IMR-90 (cell line): ENCODE results near the gene STIM1. TPM values are rescaled to one million over a fixed set of nuclear protein-coding genes. Genes with fewer than 3 reads are reported as not detected.

Experiments used
- ATAC-seq: fragments of 200-7000 bp; cut with Tn5 transposase; 2 replicates; pipeline ENCODE4 v1.9.1; 2020; ENCODE audit warnings: low read depth, mild to moderate bottlenecking, moderate library complexity
- BruUV-seq: library from RNA; stranded (reverse); fragments of 400-500 nt; replicated peaks from 2 replicates; lab custom pipeline; 2021; lab: Mats Ljungman, UMichigan
- CTCF ChIA-PET: fragments of 300-600 bp; formaldehyde crosslinking; extraction: SDS; loops from one replicate; lab custom pipeline; 2021; ENCODE audit warnings: antibody characterized with exemption; lab: Yijun Ruan, JAX
- POLR2A ChIA-PET: fragments of 300-600 bp; sonication (Branson Sonifier 250); formaldehyde crosslinking; loops from one replicate; lab custom pipeline; 2022; ENCODE audit warnings: antibody characterized with exemption; ENCODE audit not compliant: unreplicated experiment; lab: Charles Lee
- DNase-seq: peaks from one replicate; pipeline ENCODE4 v3.0.0; 2013
- H2AFZ ChIP-seq: replicated peaks from 2 replicates; pipeline ENCODE3; 2013; ENCODE audit warnings: low read length, mild to moderate bottlenecking; ENCODE audit not compliant: poor library complexity
- H2AK5ac ChIP-seq: 2 replicates; pipeline ENCODE4 v1.6.1; 2013; ENCODE audit warnings: low read depth, low read length, inconsistent platforms
- H2AK9ac ChIP-seq: replicated peaks from 2 replicates; pipeline ENCODE3; 2013; ENCODE audit warnings: mild to moderate bottlenecking, low read depth, low read length, moderate library complexity; ENCODE audit not compliant: poor library complexity
- H2BK120ac ChIP-seq: 2 replicates; pipeline ENCODE4 v1.6.1; 2013; ENCODE audit warnings: low read depth, low read length, inconsistent platforms
- H2BK15ac ChIP-seq: 3 replicates; pipeline ENCODE4 v1.6.1; 2013; ENCODE audit warnings: low read depth, low read length, inconsistent platforms
- H2BK20ac ChIP-seq: 2 replicates; pipeline ENCODE4 v1.6.1; 2013; ENCODE audit warnings: low read depth, mild to moderate bottlenecking, inconsistent platforms, low read length, moderate library complexity
- H2BK5ac ChIP-seq: 2 replicates; pipeline ENCODE4 v1.6.1; 2013; ENCODE audit warnings: mild to moderate bottlenecking, low read depth, low read length, inconsistent platforms; ENCODE audit not compliant: poor library complexity, severe bottlenecking
- H3K14ac ChIP-seq: replicated peaks from 2 replicates; pipeline ENCODE4 v1.6.1; 2013; ENCODE audit warnings: low read depth, low read length, inconsistent platforms
- H3K18ac ChIP-seq: 2 replicates; pipeline ENCODE4 v1.6.1; 2013; ENCODE audit warnings: low read depth, low read length, control low read depth
- H3K23ac ChIP-seq: 2 replicates; pipeline ENCODE4 v1.6.1; 2013; ENCODE audit warnings: low read depth, low read length, inconsistent platforms
- H3K27ac ChIP-seq: 2 replicates; pipeline ENCODE4 v1.5.1; 2013; ENCODE audit warnings: mild to moderate bottlenecking, control low read depth, low read length; ENCODE audit not compliant: insufficient read depth
- H3K27me3 ChIP-seq: 2 replicates; pipeline ENCODE4 v1.6.1; 2013; ENCODE audit warnings: low read length; ENCODE audit not compliant: control insufficient read depth, insufficient read depth
- H3K36me3 ChIP-seq: 2 replicates; pipeline ENCODE4 v1.6.1; 2013; ENCODE audit warnings: low read length, mixed read lengths; ENCODE audit not compliant: control insufficient read depth, insufficient read depth
- H3K4ac ChIP-seq: 2 replicates; pipeline ENCODE4 v1.6.1; 2013; ENCODE audit warnings: low read depth, low read length, inconsistent platforms
- H3K4me1 ChIP-seq: 2 replicates; pipeline ENCODE4 v1.6.1; 2013; ENCODE audit warnings: low read length, mixed read lengths; ENCODE audit not compliant: control insufficient read depth, insufficient read depth
- H3K4me2 ChIP-seq: 2 replicates; pipeline ENCODE4 v1.6.1; 2013; ENCODE audit warnings: low read depth, mild to moderate bottlenecking, control low read depth, low read length, moderate library complexity
- H3K4me3 ChIP-seq: 2 replicates; pipeline ENCODE4 v1.5.1; 2013; ENCODE audit warnings: low read depth, mild to moderate bottlenecking, control low read depth, low read length, moderate library complexity; ENCODE audit not compliant: insufficient read depth
- H3K56ac ChIP-seq: 2 replicates; pipeline ENCODE4 v1.6.1; 2013; ENCODE audit warnings: low read length, inconsistent platforms; ENCODE audit not compliant: insufficient read depth; ENCODE audit errors: extremely low read depth
- H3K79me1 ChIP-seq, 2 experiments: 2 replicates each; pipeline ENCODE4 v1.6.1; 2013; ENCODE audit warnings: low read length in 2 of 2, inconsistent platforms in 1 of 2, low read depth in 1 of 2
- H3K9ac ChIP-seq: 2 replicates; pipeline ENCODE4 v1.6.1; 2013; ENCODE audit warnings: low read depth, low read length, control low read depth
- H3K9me1 ChIP-seq: 2 replicates; pipeline ENCODE4 v1.6.1; 2013; ENCODE audit warnings: low read length, inconsistent platforms; ENCODE audit not compliant: insufficient read depth
- H3K9me3 ChIP-seq: 2 replicates; pipeline ENCODE4 v1.6.1; 2013; ENCODE audit warnings: low read length; ENCODE audit not compliant: control insufficient read depth, insufficient read depth
- H4K20me1 ChIP-seq: 2 replicates; pipeline ENCODE4 v1.6.1; 2013; ENCODE audit warnings: low read length, inconsistent platforms; ENCODE audit not compliant: insufficient read depth
- H4K5ac ChIP-seq: 2 replicates; pipeline ENCODE4 v1.6.1; 2013; ENCODE audit warnings: mild to moderate bottlenecking, low read depth, low read length, control low read depth
- H4K8ac ChIP-seq, 2 experiments: 2 replicates each; pipeline ENCODE4 v1.6.1; 2013; ENCODE audit warnings: low read depth in 2 of 2, low read length in 2 of 2, control low read depth in 1 of 2, inconsistent platforms in 1 of 2
- H4K91ac ChIP-seq: 2 replicates; pipeline ENCODE4 v1.6.1; 2013; ENCODE audit warnings: low read depth, low read length, inconsistent platforms; ENCODE audit not compliant: insufficient read depth
- BHLHE40 ChIP-seq: fragments of 150-350 bp; IDR thresholded peaks from 2 replicates; pipeline ENCODE4 v1.6.1; 2016; ENCODE audit warnings: mild to moderate bottlenecking, low read depth, low read length
- CEBPB ChIP-seq: IDR thresholded peaks from 2 replicates; pipeline ENCODE4 v1.6.1; 2012; ENCODE audit warnings: low read depth, low read length, improper control_type of control experiment
- CHD1 ChIP-seq: IDR thresholded peaks from 2 replicates; pipeline ENCODE4 v1.6.1; 2012; ENCODE audit warnings: low read depth, low read length, improper control_type of control experiment
- CTCF ChIP-seq: conservative IDR thresholded peaks from 2 replicates; pipeline ENCODE4 v1.5.1; 2012; ENCODE audit warnings: mild to moderate bottlenecking, low read depth, low read length, improper control_type of control experiment
- ELK1 ChIP-seq: fragments of 150-350 bp; IDR thresholded peaks from 2 replicates; pipeline ENCODE4 v1.6.1; 2016; ENCODE audit warnings: low read depth, mild to moderate bottlenecking, low read length, moderate library complexity, borderline replicate concordance
- FOS ChIP-seq: fragments of 150-350 bp; IDR thresholded peaks from 2 replicates; pipeline ENCODE4 v1.6.1; 2016; ENCODE audit warnings: low read depth, low read length
- MAFK ChIP-seq: IDR thresholded peaks from 2 replicates; pipeline ENCODE4 v1.6.1; 2012; ENCODE audit warnings: low read depth, low read length, improper control_type of control experiment
- MAZ ChIP-seq: IDR thresholded peaks from 2 replicates; pipeline ENCODE4 v1.6.1; 2012; ENCODE audit warnings: low read depth, mild to moderate bottlenecking, low read length, improper control_type of control experiment, moderate library complexity, borderline replicate concordance
- MXI1 ChIP-seq: IDR thresholded peaks from 2 replicates; pipeline ENCODE4 v1.6.1; 2012; ENCODE audit warnings: low read depth, mild to moderate bottlenecking, low read length, moderate library complexity, borderline replicate concordance
- NFE2L2 ChIP-seq: fragments of 150-350 bp; IDR thresholded peaks from 2 replicates; pipeline ENCODE4 v1.6.1; 2016; ENCODE audit warnings: low read depth, mild to moderate bottlenecking, low read length
- POLR2A ChIP-seq: IDR thresholded peaks from 2 replicates; pipeline ENCODE4 v1.6.1; 2012; ENCODE audit warnings: mild to moderate bottlenecking, low read depth, low read length
- RAD21 ChIP-seq: IDR thresholded peaks from 2 replicates; pipeline ENCODE4 v1.6.1; 2012; ENCODE audit warnings: low read length, improper control_type of control experiment
- RCOR1 ChIP-seq: IDR thresholded peaks from 2 replicates; pipeline ENCODE4 v1.6.1; 2012; ENCODE audit warnings: mild to moderate bottlenecking, low read length, improper control_type of control experiment; ENCODE audit not compliant: insufficient replicate concordance
- RFX5 ChIP-seq: IDR thresholded peaks from 2 replicates; pipeline ENCODE4 v1.8.0; 2012; ENCODE audit warnings: low read depth, mild to moderate bottlenecking, low read length, moderate library complexity
- SMC3 ChIP-seq: fragments of 150-350 bp; IDR thresholded peaks from 2 replicates; pipeline ENCODE4 v1.6.1; 2016; ENCODE audit warnings: low read depth, mild to moderate bottlenecking, antibody characterized with exemption, low read length, moderate library complexity
- USF2 ChIP-seq: fragments of 150-350 bp; IDR thresholded peaks from 2 replicates; pipeline ENCODE4 v1.6.1; 2017; ENCODE audit warnings: mild to moderate bottlenecking, antibody characterized with exemption, low read length, low read depth
- WGBS, 2 experiments: methylation state at CpG; one replicate each; pipeline versions ENCODE4 v1.1.5 to v1.1.7; 2013; ENCODE audit warnings: missing lambda C conversion rate in 2 of 2; ENCODE audit not compliant: insufficient read length in 1 of 2; ENCODE audit errors: extremely low coverage in 2 of 2; 5-methylcytosine and 5-hydroxymethylcytosine counted together
- dilution Hi-C: fragments of 300-500 bp; cut with HindIII; formaldehyde crosslinking; loops from one replicate; pipeline ENCODE4 v1.14.3; 2018; ENCODE audit warnings: low sequenced_read_pairs; ENCODE audit not compliant: unreplicated experiment
- in situ Hi-C: fragments of 300-500 bp; cut with MboI; formaldehyde crosslinking; loops from 3 replicates; pipeline ENCODE4 v1.14.3; 2019; ENCODE audit warnings: low sequenced_read_pairs, inconsistent platforms, mixed read lengths
- intact Hi-C: fragments of 100-400 bp; cut with micrococcal nuclease; formaldehyde crosslinking; loops from 2 replicates; pipeline ENCODE4 v1.10.0; 2022
- polyA plus RNA-seq, 3 experiments: library from polyadenylated mRNA; depleted of rRNA; stranded (reverse); fragments of >200 nt; gene quantifications; 2 replicates each; pipeline ENCODE4 v1.2.3, GENCODE V29; 2012; ENCODE audit warnings: low replicate concordance in 1 of 3
- total RNA-seq: library from RNA; depleted of rRNA; stranded (reverse); fragments of >200 nt; gene quantifications from 2 replicates; pipeline ENCODE4 v1.2.3, GENCODE V29; 2012

Gene STIM1
- total and polyA plus RNA-seq, 2 of the 4 experiments (the other 2 are of a cell fraction) = 17.9 to 23.0 TPM

- POLR2A ChIA-PET = no interaction called here
- no peak overlapping the region for H3K4ac ChIP-seq
- H4K91ac ChIP-seq = no peak overlapping the region
- TF ChIP-seq CEBPB (no peak), USF2 (no peak), CTCF (no peak), FOS (no peak), RFX5 (no peak), ELK1 (no peak), MXI1 (no peak), RAD21 (no peak), NFE2L2 (no peak), SMC3 (no peak), POLR2A (no peak), CHD1 (no peak), BHLHE40 (no peak), RCOR1 (no peak), MAFK (no peak), MAZ (no peak)
- no peak overlapping the region for H3K14ac ChIP-seq
- H2BK15ac ChIP-seq = no peak overlapping the region
- H3K4me3 ChIP-seq = no peak overlapping the region
- H4K5ac ChIP-seq = no peak overlapping the region
- peaks cover 2% of the 10 kb centered on the region; the same call in 1 of the 2 replicates for H3K4me1 ChIP-seq
- peaks cover 13 to 15% of the 10 kb centered on the region in 2 experiments; a peak in 3 of 4 replicates for H3K79me1 ChIP-seq
- intact Hi-C loops = no loop called here
- no peak overlapping the region for H2BK5ac ChIP-seq
- WGBS, 2 experiments = no CpG with 5 or more reads among the region's 4 CpGs
- no peak overlapping the region for H3K18ac ChIP-seq
- H2AFZ ChIP-seq = no peak overlapping the region
- H4K20me1 ChIP-seq = no peaks in the 10 kb centered on the region
- ATAC-seq (no peak), DNase-seq (no peak)
- H3K9ac ChIP-seq = no peak overlapping the region
- no peak overlapping the region for H3K27ac ChIP-seq
- no peaks in the 10 kb centered on the region for H3K27me3 ChIP-seq
- H3K23ac ChIP-seq = no peak overlapping the region
- no peak overlapping the region for H2BK20ac ChIP-seq
- in situ Hi-C loops = no loop called here
- no peak overlapping the region for H3K4me2 ChIP-seq
- H4K8ac ChIP-seq = no peak overlapping the region
- H3K9me1 ChIP-seq = no peaks in the 10 kb centered on the region
- CTCF ChIA-PET = no interaction called here
- H2AK9ac ChIP-seq = no peak overlapping the region
- dilution Hi-C loops = no loop called here
- BruUV-seq = no TSS peak
- H3K36me3 ChIP-seq = no peaks in the 10 kb centered on the region
- H2BK120ac ChIP-seq = no peak overlapping the region
- H3K56ac ChIP-seq = no peak overlapping the region
- no peak overlapping the region for H2AK5ac ChIP-seq
- H3K9me3 ChIP-seq = no peaks in the 10 kb centered on the region
Observed at GRCh38 chr11:3956748-3957147, 101.3 kb downstream of the STIM1 start.
